ENCODE results near the gene CYP20A1. TPM values are rescaled to one million over a fixed set of nuclear protein-coding genes. Genes with fewer than 3 reads are reported as not detected.
"Not testable (repeated sequence)": the region's sequence is repeated elsewhere in the genome, so short reads cannot be mapped to it uniquely, and the experiment has no call there.

CYP20A1 gene
- total RNA-seq, 1 donor from 2014 or later: 35.9 TPM

- TF ChIP-seq, protein P1, sequence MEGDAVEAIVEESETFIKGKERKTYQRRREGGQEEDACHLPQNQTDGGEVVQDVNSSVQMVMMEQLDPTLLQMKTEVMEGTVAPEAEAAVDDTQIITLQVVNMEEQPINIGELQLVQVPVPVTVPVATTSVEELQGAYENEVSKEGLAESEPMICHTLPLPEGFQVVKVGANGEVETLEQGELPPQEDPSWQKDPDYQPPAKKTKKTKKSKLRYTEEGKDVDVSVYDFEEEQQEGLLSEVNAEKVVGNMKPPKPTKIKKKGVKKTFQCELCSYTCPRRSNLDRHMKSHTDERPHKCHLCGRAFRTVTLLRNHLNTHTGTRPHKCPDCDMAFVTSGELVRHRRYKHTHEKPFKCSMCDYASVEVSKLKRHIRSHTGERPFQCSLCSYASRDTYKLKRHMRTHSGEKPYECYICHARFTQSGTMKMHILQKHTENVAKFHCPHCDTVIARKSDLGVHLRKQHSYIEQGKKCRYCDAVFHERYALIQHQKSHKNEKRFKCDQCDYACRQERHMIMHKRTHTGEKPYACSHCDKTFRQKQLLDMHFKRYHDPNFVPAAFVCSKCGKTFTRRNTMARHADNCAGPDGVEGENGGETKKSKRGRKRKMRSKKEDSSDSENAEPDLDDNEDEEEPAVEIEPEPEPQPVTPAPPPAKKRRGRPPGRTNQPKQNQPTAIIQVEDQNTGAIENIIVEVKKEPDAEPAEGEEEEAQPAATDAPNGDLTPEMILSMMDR (IDR thresholded peaks at IDR 0.05): no peak
- H3K4me3 ChIP-seq: no peak overlapping the region
- H3K9me3 ChIP-seq: no peaks in the 10 kb centered on the region
- DNase-seq (no peak), ATAC-seq (no peak)
- no peaks in the 10 kb centered on the region for H3K27me3 ChIP-seq (ENCODE audit: low read depth)
- intact Hi-C loops (cut with DNase I): no loop called here
- H3K4me1 ChIP-seq: no peaks in the 10 kb centered on the region
- peaks cover 94% of the 10 kb centered on the region for H3K36me3 ChIP-seq
- no peak overlapping the region for H3K27ac ChIP-seq
These were observed 40.5 kb downstream of the CYP20A1 start for GRCh38 chr2:203279288-203279687.

- H3K36me3 ChIP-seq: peaks cover 94% of the 10 kb centered on the region
- no peak overlapping the region for H3K4me3 ChIP-seq
- H3K27ac ChIP-seq: no peak overlapping the region
- ATAC-seq (no peak), DNase-seq (no peak)
- no peaks in the 10 kb centered on the region for H3K4me1 ChIP-seq
- no peaks in the 10 kb centered on the region for H3K9me3 ChIP-seq
- no peaks in the 10 kb centered on the region for H3K27me3 ChIP-seq (ENCODE audit: low read depth)
- TF ChIP-seq, protein P1 (IDR thresholded peaks at IDR 0.05): no peak
- intact Hi-C loops (cut with DNase I): no loop called here
These were observed 41.7 kb downstream of the CYP20A1 start for GRCh38 chr2:203280428-203281064.

DNA sequence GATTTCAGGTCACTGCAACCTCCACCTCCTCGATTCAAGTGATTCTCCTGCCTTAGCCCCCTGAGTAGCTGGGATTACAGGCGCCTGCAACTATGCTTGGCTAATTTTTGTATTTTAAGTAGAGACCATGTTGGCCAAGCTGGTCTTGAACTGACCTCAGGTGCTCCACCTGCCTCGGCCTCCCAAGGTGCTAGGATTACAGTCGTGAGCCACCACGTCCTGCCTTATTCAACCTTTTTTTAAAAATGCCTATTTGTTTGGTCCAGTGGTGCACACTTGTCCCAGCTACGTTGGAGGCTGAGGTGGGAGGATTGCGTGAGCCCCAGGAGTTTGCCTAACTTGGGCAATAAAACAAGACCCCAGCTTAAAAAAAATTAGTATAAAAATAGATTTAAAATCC is 43.3 kb downstream of the CYP20A1 start:
- Histone ChIP-seq H3K4me3 (no peak overlapping the region), H3K4me1 (no peaks in the 10 kb centered on the region), H3K27ac (no peak overlapping the region), H3K9me3 (no peaks in the 10 kb centered on the region), H3K36me3 (peaks cover 97% of the 10 kb centered on the region), H3K27me3 (ENCODE audit: low read depth) (no peaks in the 10 kb centered on the region)
- DNase-seq: no peak
- intact Hi-C loops (cut with DNase I): no loop called here
- ATAC-seq: no peak
- TF ChIP-seq, protein P1 (IDR thresholded peaks at IDR 0.05): no peak

GRCh38 chr2:203286532-203286931 is 47.7 kb downstream of the CYP20A1 start:
- intact Hi-C loops (cut with DNase I): no loop called here
- H3K36me3 ChIP-seq: peaks cover 86% of the 10 kb centered on the region
- ATAC-seq: no peak

DNA sequence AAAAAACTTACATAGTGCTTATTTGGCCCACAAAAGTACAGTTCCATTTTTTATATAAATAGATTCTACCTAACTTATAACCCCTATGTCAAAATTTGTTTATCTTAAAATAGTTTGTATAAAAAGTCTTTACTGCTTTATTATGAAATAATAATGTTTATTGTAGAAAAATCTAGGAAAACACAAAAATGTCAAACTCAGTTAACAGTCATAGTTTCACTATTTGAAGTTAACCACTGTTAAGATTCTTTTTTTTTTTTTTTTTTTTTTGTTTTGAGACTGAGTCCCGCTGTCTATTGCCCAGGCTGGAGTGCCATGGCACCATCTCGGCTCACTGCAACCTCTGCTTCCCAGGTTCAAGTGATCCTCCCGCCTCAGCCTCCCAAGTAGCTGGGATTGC is 62.8 kb downstream of the CYP20A1 start:
- no peaks in the 10 kb centered on the region for H3K9me3 ChIP-seq
- intact Hi-C loops (cut with DNase I): no loop called here
- H3K4me3 ChIP-seq: no peak overlapping the region
- H3K36me3 ChIP-seq: peaks cover 49% of the 10 kb centered on the region
- DNase-seq (no peak), ATAC-seq (no peak)
- TF ChIP-seq, protein P1 (IDR thresholded peaks at IDR 0.05): no peak
- H3K4me1 ChIP-seq: no peaks in the 10 kb centered on the region
- no peaks in the 10 kb centered on the region for H3K27me3 ChIP-seq (ENCODE audit: low read depth)
- H3K27ac ChIP-seq: no peak overlapping the region

More at GRCh38 chr2:203286532-203286931, 47.7 kb downstream of the CYP20A1 start:
- H3K9me3 ChIP-seq: no peaks in the 10 kb centered on the region
- no peak overlapping the region for H3K4me3 ChIP-seq
- TF ChIP-seq, protein P1 (IDR thresholded peaks at IDR 0.05): no peak
- no peak overlapping the region for H3K27ac ChIP-seq
- no peak for DNase-seq
- no peaks in the 10 kb centered on the region for H3K27me3 ChIP-seq (ENCODE audit: low read depth)
- H3K4me1 ChIP-seq: no peaks in the 10 kb centered on the region

DNA sequence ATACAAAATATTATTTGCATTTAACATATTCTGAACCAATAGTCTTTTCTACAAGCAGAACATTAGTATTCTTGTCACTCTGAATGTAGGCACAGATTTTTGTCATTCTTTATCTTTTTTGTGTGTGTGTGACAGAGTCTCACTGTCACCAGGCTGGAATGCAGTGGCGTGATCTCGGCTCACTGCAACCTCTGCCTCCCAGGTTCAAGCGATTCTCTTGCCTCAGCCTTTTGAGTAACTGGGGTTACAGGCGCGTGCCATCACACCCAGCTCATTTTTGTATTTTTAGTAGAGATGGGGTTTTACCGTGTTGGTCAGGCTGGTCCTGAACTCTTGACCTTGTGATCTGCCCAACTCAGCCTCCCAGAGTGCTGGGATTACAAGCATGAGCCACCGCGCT is 63.8 kb downstream of the CYP20A1 start:
- H3K27ac ChIP-seq; H3K4me1 ChIP-seq; intact Hi-C loops (cut with DNase I); DNase-seq; H3K27me3 ChIP-seq (ENCODE audit: low read depth); H3K9me3 ChIP-seq; ATAC-seq; H3K4me3 ChIP-seq: not testable (repeated sequence)
- H3K36me3 ChIP-seq: peaks cover 39% of the 10 kb centered on the region

All from lower lobe of right lung (tissue), 2 donors.